HuH-7 (cell line): Measurements from ENCODE around the gene TSSK3.
A peak's percentile ranks its signal among the peaks of the same experiment; 100 is the strongest.
"Not testable (repeated sequence)": the region's sequence is repeated elsewhere in the genome, so short reads cannot be mapped to it uniquely, and the experiment has no call there.

ENCODE experiments used
- DNase-seq: peaks from one replicate; pipeline ENCODE4 v3.0.0; 2011; ENCODE audit warnings: low spot score

The TSSK3 gene

DNA sequence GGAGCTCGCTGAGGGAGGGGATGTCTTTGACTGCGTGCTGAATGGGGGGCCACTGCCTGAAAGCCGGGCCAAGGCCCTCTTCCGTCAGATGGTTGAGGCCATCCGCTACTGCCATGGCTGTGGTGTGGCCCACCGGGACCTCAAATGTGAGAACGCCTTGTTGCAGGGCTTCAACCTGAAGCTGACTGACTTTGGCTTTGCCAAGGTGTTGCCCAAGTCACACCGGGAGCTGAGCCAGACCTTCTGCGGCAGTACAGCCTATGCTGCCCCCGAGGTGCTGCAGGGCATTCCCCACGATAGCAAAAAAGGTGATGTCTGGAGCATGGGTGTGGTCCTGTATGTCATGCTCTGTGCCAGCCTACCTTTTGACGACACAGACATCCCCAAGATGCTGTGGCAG lies 1.4 kb downstream of the TSSK3 start:
- no peak for DNase-seq

GRCh38 chr1:32364836-32365235 lies 2.5 kb downstream of the TSSK3 start:
- no peak for DNase-seq

DNA sequence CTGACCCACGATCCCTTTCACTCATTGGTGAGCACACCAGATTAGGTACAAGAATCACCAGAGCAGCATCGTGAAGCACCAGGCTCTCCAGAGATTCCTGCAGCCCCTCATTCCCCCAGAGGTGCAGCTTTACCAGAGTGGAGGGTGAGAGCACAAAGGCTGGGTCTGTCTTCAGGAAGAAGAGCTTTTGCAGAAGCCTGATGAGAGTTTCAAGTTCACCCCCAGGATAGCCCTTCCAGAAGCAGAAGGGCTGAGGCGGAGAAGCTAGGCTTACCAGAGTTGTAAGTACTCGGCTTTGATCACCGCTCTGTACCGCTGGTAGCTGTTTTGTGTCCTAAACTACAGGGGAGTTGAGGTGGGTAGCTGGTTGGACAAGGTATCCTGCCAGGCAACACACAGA lies 3.1 kb downstream of the TSSK3 start:
- DNase-seq, result no peak

GRCh38 chr1:32367912-32368635 lies 5.7 kb downstream of the TSSK3 start:
- DNase-seq, result no peak

GRCh38 chr1:32372149-32372756 lies 9.9 kb downstream of the TSSK3 start:
- DNase-seq, result no peak

DNA sequence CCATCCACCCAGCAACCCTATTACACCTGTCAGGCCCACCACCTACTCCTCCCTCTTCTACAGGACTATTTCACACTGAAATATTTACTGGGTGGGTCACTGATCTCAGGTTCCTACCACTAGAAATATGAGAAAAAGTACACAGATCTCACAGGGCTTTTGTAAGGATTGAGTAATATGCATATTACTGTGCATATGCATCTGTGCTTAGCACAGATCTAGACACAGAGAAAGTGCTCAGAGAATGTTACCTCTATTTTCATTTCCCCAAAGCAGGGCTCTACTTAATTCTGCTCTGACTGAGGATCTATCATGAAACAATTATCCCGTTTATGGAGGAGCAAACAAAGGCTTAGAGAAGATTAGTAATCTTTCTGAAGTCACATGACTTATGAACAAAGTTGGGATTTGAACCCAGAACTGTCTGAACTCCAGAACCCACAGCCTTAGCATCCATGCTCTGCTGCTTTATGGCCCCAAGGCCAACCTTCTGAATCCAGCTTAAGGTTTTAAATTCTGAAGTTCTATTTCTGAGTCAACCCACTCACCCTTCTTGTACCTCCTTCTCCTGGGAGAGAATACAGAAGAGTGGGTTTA lies 11.8 kb downstream of the TSSK3 start:
- DNase-seq, result no peak

GRCh38 chr1:32376199-32376598 lies 13.9 kb downstream of the TSSK3 start:
- no peak for DNase-seq

DNA sequence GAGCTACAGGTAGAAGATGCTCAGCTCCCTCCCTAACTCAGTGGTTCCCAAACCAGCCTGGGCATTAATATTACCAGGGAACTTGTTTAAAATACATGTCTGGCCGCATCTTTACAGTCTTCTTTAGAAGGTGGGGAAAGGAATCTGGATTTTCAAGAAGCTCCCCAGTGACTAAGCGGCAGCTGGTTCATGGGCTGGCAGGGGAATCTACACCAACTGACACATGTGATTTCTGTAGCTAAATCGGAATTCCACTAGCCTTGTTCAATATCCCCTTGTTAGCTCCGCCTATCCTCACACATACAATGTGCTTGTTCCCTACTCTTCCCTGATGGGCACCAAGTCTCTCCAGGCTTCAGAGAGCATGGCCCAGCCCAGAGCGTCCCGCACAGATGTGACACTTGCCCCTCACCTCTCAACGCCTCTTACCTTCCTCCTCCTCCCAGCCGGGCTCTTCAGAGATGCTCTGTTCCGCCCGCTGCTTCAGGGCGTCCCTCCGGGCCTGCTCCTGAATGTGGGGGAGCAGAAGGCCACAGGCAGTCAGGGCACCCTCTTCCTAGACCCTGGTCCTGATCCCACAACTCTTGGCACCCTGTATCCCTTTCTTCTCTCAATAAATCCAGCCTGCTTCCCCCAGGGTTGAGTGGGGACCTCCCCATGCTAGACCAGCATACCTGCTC lies 15.3 kb downstream of the TSSK3 start:
- no peak for DNase-seq

DNA sequence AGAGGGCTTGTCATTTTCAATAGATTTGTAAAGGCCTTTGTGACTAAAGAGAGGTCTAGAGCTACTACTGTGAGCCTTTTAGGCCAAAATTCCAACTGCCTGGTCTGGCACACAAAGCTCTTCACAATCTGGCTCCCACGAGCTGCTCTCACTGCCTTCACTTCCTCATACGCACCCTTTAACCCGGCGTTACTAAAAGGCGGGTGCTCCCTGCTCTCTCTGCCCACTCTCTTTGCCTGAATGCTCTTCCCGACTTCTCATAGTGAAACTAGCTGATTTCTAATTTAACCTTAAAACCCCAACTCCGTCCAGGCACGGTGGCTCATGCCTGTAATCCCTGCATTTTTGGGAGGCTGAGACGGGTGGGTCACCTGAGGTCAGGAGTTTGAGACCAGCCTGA lies 17.7 kb downstream of the TSSK3 start:
- DNase-seq, result no peak

DNA sequence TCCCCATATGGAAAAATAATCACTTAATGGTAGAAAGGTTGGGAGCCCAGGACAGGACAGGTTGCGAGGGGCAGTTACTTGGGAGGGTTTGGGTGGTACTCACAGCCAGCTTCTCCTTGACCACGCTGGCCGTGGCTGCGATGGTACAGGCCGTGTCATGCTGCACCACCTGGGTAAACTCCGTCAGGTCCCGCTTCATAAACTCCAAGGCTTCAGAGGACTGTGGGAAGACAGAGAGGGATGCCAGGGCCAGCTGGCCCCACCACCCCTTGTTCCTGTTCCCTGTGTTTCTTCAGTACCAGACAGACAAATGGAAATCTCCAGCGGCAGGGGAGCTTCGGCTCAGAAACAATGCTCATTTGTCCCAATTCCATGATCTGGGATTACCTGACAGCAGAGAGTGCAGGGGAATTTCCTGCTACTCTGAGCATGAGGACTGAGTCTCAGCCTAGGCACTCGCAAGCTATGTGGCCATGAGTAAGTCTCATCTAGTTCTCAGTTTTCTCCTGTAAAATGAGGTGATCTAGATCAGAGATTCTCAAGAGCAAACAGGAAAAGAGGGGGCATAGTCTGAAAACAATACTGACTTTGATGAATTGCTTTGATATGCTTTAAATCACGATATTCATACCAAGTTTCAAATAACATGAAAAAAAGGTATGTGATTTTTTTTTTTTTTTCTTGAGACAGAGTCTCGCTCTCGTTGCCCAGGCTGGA lies 24.5 kb downstream of the TSSK3 start:
- no peak for DNase-seq

DNA sequence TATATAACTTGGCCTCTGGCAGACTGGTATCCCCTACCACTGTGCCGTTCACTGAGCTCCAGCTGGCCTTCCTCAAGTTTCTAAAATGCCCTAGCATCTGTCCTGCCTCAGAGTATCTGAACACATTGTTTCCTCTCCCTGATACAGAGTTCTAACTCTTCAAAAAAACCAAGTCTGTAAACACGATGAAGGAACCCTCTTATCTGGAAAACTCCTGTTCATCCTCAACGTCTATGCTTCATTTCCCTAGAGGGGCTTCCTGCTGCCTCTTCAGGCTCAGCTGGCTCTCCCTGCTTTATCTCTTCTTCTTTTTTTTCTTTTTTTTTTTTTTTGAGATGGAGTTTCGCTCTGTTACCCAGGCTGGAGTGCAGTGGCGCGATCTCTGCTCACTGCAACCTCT lies 26.3 kb downstream of the TSSK3 start:
- DNase-seq, result no peak

GRCh38 chr1:32390904-32391870 lies 28.8 kb downstream of the TSSK3 start:
- no peak for DNase-seq

- DNase-seq, result no peak
Measured at GRCh38 chr1:32392325-32392724, 30.0 kb downstream of the TSSK3 start.

DNA sequence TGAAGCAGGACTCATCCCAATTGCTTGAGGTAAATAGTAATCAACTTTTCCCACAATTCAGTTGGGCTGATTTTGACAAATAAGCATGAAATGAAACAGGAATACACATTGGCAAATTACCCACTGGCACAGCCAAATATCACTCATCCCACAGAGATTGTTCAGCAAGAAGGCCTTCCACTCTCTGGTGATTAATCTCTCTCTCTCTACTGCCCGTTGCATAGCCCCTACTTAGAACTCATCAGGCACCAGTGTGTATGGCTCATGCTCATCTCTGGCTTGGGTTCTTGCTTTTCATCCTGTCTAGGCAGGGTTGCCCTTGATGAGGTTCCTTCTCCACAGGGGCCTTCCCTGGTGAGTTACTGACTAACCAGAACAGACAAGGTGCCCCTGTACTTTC lies 30.8 kb downstream of the TSSK3 start:
- no peak for DNase-seq

- peak; percentile 28 for DNase-seq
Measured at GRCh38 chr1:32393832-32394140, 31.4 kb downstream of the TSSK3 start.

DNA sequence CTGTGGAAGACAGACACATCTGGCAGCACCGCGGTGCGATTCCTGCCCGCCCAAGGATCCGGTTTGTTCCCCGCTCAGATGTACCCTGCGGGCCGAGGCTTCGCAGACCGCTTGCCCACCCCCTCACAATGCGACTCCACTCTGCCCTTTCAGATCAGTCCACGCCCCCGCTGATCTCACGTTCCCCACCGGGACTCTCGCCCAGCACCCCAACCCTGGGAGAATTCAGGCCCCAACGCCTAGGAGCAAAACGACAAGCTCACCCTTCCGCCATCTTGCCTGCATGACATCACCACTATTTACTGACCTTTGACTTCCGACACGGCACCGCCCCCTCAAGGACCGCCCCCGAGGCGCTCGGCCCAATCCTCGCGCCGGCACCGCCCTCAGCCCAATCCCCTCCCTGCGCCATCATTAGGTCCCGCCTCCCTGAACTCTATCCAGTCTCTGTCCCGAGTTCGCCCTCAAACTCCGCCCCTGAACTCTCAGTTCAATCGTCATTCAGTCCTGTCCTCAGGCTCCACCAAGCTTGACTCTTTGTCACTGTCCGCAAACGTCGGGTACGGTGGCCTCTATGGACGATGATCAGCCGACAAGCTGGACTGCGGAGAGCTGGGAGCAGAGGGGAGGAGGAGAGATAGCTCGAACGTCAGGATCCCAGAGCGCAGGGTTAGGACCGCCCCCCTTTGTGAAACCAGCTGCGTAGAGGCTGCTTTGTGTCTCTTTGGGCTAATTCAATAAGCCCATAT lies 32.0 kb downstream of the TSSK3 start, which contains the start of gene BSDC1:
Gene BSDC1, minus strand, starts transcription at position 301 of the 749 bp plus-strand sequence. Its CDS starts 27 bp downstream, at position 274.
- DNase-seq, result peak; percentile 87

DNA sequence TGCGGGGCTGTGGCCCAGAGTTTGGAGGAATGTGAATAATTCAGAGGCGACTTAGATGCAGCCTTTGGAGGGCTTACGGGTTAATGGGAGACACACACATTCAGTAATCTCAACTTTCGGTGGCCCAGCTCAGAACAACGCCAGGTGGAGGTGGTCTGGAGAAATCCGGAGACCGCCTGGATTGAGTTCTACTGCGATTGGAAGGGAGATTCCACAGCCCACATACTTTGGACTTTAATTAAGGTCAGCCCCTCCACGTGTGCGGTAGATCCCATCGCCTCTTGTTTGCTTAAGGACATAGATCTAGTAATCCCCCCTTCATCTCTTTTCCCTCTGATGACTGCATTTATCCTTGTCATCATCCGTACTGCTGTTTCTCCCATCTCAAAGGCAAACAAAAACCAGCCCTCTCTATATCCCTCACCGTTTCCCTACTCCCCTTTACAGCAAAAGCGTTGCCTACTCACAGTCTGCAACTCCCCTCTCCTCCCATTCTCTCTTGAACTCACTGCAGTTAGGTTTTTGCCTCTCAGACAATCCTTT lies 32.6 kb downstream of the TSSK3 start:
- DNase-seq, result peak; percentile 19

DNA sequence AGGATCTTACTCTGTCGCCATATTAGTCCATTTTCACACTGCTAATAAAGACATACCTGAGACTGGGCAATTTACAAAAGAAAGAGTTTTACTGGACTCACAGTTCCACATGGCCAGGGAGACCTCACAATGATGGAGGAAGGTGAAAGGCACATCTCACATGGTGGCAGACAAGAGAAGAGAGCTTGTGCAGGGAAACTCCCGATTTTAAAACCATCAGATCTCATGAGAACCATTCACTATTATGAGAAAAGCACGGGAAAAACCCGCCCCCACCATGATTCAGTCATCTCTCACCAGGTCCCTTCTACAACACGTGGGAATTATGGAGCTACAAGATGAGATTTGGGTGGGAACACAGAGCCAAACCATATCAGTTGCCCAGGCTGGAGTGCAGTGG lies 34.2 kb downstream of the TSSK3 start:
- not testable (repeated sequence) for DNase-seq

GRCh38 chr1:32398401-32398800 lies 36.1 kb downstream of the TSSK3 start:
- no peak for DNase-seq

DNA sequence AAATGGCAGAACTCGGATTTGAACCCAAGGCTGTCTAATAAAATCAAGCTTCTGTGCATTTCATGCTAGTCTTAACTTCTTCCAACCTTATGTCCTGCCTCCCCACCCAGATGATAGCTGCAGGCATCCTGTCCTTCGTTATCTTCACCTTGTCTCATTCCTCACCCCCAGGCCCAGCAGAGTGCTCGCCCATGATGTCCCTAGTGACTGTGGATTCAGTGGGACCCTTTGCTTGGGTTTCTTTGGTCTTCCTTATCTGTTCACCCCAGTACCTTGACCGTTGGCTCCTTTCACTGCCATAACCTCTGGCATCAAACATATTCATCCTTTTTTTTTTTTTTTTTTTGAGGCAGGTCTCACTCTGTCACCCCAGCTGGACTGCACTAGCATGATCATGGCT lies 37.5 kb downstream of the TSSK3 start:
- DNase-seq, result no peak
